Brain microvascular endothelial cell (primary cell): Measurements from ENCODE around the gene PSORS1C1.
"Not testable (repeated sequence)": the region's sequence is repeated elsewhere in the genome, so short reads cannot be mapped to it uniquely, and the experiment has no call there.

Source experiments
- DNase-seq: peaks from one replicate; pipeline ENCODE4 v3.0.0-alpha.2; 2020
- H3K27ac ChIP-seq: fragments of 250-450 bp; sonication (Bioruptor Pico); 2 replicates; pipeline ENCODE4 v1.5.1; 2020; ENCODE audit warnings: mild to moderate bottlenecking, moderate library complexity
- H3K27me3 ChIP-seq: fragments of 250-450 bp; sonication (Bioruptor Pico); replicated peaks from 2 replicates; pipeline ENCODE4 v1.5.1; 2020; ENCODE audit warnings: mild to moderate bottlenecking
- H3K36me3 ChIP-seq: fragments of 250-450 bp; sonication (Bioruptor Pico); replicated peaks from 2 replicates; pipeline ENCODE4 v1.5.1; 2020; ENCODE audit warnings: mild to moderate bottlenecking
- H3K4me3 ChIP-seq: 2 replicates; pipeline ENCODE4 v1.5.1; 2011; ENCODE audit warnings: low read depth, mild to moderate bottlenecking, control low read depth, low read length, moderate library complexity
- CTCF ChIP-seq: IDR thresholded peaks from 2 replicates; pipeline ENCODE4 v1.5.1; 2011; ENCODE audit warnings: low read depth, mild to moderate bottlenecking, moderate library complexity, low read length, control low read depth, inconsistent platforms; ENCODE audit errors: missing control alignments
- in situ Hi-C: cut with HindIII; loops from 2 replicates; pipeline ENCODE4 v1.10.0; 2017; ENCODE audit warnings: low sequenced_read_pairs, low pct_ligation_motif_present

Gene PSORS1C1

DNA sequence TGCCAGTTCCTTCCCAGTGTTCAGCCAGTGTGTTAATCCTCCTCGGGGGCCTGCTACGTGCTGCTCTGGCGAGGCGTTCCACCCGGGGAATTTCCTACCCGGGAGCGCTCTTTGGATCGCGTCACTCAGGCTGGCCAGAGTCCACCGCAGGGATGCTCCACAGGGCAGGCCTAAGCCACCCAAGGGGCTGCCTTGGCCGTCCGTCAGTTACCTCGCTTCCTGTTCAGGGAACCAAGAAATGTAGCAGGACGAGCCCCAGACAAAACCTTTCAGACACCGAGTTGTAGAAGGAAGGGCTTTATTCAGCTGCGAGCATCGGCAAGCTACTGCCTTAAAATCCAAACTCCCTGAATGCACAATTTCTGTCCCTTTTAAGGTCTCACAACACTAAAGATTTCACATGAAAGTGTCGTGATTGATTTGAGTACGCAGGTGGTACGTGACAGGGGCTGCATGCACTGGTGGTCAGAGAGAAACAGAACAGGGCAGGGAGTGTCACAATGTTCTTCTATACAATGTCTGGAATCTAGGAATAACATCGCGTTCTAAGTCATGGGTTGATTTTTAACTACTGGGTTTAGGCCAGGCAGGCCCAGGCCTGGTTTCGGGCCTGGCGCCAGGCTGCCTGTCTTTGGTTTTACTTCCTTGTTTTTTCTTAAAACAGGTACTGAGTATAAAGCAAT is 71.6 kb downstream of the PSORS1C1 start:
- Histone ChIP-seq H3K27me3 (no peaks in the 10 kb centered on the region), H3K4me3 (no peak overlapping the region), H3K27ac (no peak overlapping the region), H3K36me3 (no peaks in the 10 kb centered on the region)
- DNase-seq: no peak
- in situ Hi-C loops: no loop called here
- TF ChIP-seq CTCF: no peak

GRCh38 chr6:31187780-31188194 is 73.2 kb downstream of the PSORS1C1 start:
- no peak overlapping the region for H3K4me3 ChIP-seq
- in situ Hi-C loops: no loop called here
- H3K36me3 ChIP-seq: no peaks in the 10 kb centered on the region

GRCh38 chr6:31189223-31189622 is 74.6 kb downstream of the PSORS1C1 start:
- DNase-seq, H3K27me3 ChIP-seq, in situ Hi-C loops, H3K4me3 ChIP-seq, H3K27ac ChIP-seq, H3K36me3 ChIP-seq: not testable (repeated sequence)

More at GRCh38 chr6:31187780-31188194, 73.2 kb downstream of the PSORS1C1 start:
- Histone ChIP-seq H3K27me3 (no peaks in the 10 kb centered on the region), H3K27ac (no peak overlapping the region)
- DNase-seq: no peak
- no peak for TF ChIP-seq CTCF
